GM21723 (cell line): Measurements from ENCODE around the gene DBT.
A peak's percentile ranks its signal among the peaks of the same experiment; 100 is the strongest.
"Not testable (repeated sequence)": the region's sequence is repeated elsewhere in the genome, so short reads cannot be mapped to it uniquely, and the experiment has no call there.

ENCODE experiments used
- ATAC-seq: cut with Tn5 transposase; IDR thresholded peaks from one replicate; pipeline ENCODE4 v1.9.1; 2021; ENCODE audit warnings: mild to moderate bottlenecking, moderate library complexity; ENCODE audit not compliant: unreplicated experiment

DBT gene

GRCh38 chr1:100249537-100250257 lies at the start of gene DBT:
Gene DBT, minus strand, starts transcription at chr1:100249834. Its CDS starts 14 bp downstream, at chr1:100249820.
- ATAC-seq = peak; percentile 100

GRCh38 chr1:100298512-100298911 lies 48.9 kb upstream of the DBT start:
- ATAC-seq = no peak

GRCh38 chr1:100296997-100297396 lies 47.4 kb upstream of the DBT start:
- ATAC-seq = not testable (repeated sequence)

GRCh38 chr1:100296140-100296539 lies 46.5 kb upstream of the DBT start:
- no peak for ATAC-seq

- no peak for ATAC-seq
Observed at GRCh38 chr1:100292711-100293110, 43.1 kb upstream of the DBT start.

GRCh38 chr1:100290291-100290690 lies 40.7 kb upstream of the DBT start:
- ATAC-seq = no peak

- no peak for ATAC-seq
Observed at GRCh38 chr1:100287162-100287561, 37.5 kb upstream of the DBT start.

GRCh38 chr1:100284591-100284990 lies 35.0 kb upstream of the DBT start:
- ATAC-seq = no peak

- no peak for ATAC-seq
Observed at GRCh38 chr1:100279954-100280682, 30.5 kb upstream of the DBT start.

GRCh38 chr1:100279358-100279923 lies 29.8 kb upstream of the DBT start:
- no peak for ATAC-seq

GRCh38 chr1:100277866-100278265 lies 28.2 kb upstream of the DBT start:
- no peak for ATAC-seq

GRCh38 chr1:100268202-100268601 lies 18.6 kb upstream of the DBT start:
- no peak for ATAC-seq

- ATAC-seq = no peak
Observed at GRCh38 chr1:100267284-100267683, 17.6 kb upstream of the DBT start.

GRCh38 chr1:100266741-100267140 lies 17.1 kb upstream of the DBT start:
- peak; percentile 43 for ATAC-seq

- ATAC-seq = peak; percentile 95
Observed at GRCh38 chr1:100265931-100266740, 16.5 kb upstream of the DBT start, which contains the start of gene RTCA. Gene RTCA, plus strand, starts transcription at chr1:100266216. Its CDS starts 160 bp downstream, at chr1:100266376.

- peak; percentile 29 for ATAC-seq
Observed at GRCh38 chr1:100265562-100265930, 15.9 kb upstream of the DBT start.

GRCh38 chr1:100264081-100264480 lies 14.4 kb upstream of the DBT start:
- not testable (repeated sequence) for ATAC-seq

- ATAC-seq = no peak
Observed at GRCh38 chr1:100261686-100262085, 12.1 kb upstream of the DBT start.

GRCh38 chr1:100258427-100258826 lies 8.8 kb upstream of the DBT start:
- not testable (repeated sequence) for ATAC-seq

- ATAC-seq = not testable (repeated sequence)
Observed at GRCh38 chr1:100256273-100256672, 6.6 kb upstream of the DBT start.

- no peak for ATAC-seq
Observed at GRCh38 chr1:100253552-100253951, 3.9 kb upstream of the DBT start.
